ENCODE measurements around the gene PEX5.

Gene PEX5

DNA sequence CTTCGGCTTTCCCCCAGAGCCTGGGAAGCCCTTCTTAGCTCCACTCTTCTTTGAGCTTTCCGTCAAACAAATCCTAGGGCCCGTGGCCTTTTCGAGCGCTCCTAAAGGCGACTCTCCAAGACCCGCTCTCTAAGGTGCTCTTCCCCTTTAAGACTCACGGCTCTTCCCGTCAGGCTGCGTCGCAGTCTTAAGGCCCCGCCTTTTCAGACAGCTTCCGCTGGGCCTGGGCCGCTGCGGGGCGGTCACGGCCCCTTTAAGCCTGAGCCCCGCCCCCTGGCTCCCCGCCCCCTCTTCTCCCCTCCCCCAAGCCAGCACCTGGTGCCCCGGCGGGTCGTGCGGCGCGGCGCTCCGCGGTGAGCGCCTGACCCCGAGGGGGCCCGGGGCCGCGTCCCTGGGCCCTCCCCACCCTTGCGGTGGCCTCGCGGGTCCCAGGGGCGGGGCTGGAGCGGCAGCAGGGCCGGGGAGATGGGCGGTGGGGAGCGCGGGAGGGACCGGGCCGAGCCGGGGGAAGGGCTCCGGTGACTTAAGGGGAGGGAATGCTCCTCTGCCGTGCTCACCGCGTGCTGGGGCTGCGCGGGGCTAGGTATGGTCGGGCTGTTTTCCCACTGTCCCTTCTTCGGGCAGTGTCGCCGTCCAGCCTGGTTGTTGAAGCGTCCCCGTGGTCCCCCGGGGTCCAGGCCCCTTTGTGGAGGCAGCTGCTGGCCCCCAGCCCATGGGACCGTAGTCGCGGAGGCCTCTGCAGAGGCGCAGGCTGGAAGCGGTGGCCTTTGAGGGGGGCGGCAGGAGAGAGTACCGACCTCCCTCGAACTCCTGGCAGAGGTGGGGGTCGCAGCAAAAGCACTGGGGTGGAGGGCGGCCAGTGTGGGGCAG is at the start of gene PEX5:
Gene PEX5, plus strand, starts transcription at position 289 of the 870 bp plus-strand sequence. CDS start 692 bp downstream, outside the sequence.
- in situ Hi-C loops (cut with HindIII; ENCODE audit: low sequenced_read_pairs) = no loop called here

DNA sequence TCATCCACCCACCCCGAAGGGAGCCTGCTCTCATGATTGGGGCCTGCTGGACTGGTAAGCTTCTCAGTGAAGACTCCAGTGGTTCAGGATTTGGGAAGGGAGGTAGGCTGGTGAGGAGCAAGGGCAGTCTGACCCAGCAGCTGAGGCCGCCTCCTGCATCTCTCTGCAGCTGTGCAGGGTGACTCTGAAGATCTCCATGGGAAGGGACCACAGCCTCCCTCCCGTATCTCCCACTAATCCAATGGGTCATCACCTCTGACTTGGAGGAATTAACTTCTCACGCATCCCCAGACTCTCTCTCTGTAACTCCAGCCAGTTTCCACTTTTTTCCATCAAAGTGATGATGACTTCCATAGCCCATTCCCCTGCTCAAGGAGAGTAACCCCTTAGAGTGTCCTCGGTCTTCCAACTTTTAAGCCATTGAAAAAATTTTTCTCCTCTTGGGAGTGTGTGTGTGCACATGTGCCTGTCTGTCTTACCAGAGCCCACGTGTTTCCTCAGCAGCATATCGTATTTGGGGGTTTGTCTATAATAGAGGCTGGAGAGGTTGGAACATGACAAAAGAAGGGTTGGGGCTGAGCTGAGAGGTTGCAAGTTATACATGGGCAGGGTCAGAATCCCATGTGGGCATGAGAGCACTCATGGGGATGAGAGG is 48.0 kb upstream of the PEX5 start:
- in situ Hi-C loops (cut with HindIII; ENCODE audit: low sequenced_read_pairs) = no loop called here

DNA sequence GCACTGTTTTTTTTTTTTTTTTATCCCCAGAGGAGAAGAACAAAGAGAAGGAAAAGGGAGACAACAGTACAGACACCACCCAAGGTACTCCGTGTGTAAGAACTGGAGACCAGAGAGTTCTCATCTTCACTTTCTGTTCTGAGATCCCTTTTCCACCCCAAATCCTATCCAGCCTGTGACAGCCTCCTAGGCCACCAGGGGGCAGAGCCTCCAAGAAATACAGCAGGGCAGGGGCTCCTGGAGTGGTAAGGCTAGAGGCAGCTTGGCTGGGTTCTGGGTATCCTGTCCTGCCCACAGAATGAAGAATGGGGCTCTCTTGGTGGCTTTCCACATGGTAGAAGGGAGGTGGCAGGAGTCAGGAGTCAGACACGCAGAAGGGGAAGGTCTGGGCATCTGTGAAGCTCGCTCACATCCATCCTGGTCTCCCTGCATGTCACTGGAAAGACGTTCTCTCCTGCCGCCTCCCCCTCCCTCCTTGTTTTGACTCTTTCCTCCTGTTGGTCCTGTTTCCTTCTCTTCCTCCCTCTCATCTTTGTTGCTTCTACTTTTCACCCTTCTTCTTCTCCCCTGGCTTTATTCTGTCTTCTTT is 47.3 kb upstream of the PEX5 start:
- in situ Hi-C loops (cut with HindIII; ENCODE audit: low sequenced_read_pairs) = no loop called here

DNA sequence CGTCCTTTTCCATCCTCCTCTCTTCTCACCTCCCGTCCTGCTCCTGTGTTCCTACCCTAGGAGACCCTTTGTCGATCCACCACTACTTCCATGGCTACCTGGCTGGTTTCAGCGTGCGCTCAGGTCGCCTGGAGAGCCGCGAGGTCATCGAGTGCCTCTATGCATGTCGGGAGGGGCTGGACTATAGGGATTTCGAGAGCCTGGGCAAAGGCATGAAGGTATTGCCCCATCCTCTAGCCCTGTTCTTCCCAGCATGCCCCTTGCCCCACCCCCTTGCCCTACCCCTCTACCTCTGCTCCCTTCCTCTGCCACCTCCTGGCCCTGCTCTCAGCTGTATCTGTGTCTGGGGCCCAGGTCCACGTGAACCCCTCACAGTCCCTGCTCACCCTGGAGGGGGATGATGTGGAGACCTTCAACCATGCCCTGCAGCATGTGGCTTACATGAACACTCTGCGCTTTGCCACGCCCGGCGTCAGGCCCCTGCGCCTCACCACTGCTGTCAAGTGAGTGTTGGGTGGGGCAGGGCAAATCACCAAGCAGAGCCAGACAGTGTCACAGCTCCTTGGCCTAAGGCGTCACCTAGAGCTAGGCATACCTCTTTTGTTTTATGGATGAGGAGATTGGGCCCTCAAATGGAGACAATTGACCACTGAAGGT is 46.5 kb upstream of the PEX5 start:
- in situ Hi-C loops (cut with HindIII; ENCODE audit: low sequenced_read_pairs) = no loop called here

DNA sequence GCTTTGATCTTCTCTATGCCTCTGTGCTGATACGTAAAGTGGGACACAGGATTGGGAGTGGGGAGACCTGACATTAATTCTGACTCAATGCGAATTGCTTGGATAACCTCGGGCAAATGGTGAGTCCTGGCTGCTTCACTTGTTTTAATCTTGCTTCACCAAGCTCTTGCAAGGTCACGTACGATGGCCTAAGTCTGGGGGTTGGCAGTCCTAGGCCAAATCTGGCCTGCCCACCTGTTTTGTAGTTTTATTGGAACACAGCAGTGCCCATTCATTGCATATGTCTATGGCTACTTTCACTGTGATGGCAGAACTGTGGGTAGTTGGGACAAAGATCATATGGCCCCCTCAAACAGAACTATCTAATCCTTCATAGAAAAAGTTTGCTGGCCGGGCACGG is 45.9 kb upstream of the PEX5 start:
- in situ Hi-C loops (cut with HindIII; ENCODE audit: low sequenced_read_pairs) = no loop called here

DNA sequence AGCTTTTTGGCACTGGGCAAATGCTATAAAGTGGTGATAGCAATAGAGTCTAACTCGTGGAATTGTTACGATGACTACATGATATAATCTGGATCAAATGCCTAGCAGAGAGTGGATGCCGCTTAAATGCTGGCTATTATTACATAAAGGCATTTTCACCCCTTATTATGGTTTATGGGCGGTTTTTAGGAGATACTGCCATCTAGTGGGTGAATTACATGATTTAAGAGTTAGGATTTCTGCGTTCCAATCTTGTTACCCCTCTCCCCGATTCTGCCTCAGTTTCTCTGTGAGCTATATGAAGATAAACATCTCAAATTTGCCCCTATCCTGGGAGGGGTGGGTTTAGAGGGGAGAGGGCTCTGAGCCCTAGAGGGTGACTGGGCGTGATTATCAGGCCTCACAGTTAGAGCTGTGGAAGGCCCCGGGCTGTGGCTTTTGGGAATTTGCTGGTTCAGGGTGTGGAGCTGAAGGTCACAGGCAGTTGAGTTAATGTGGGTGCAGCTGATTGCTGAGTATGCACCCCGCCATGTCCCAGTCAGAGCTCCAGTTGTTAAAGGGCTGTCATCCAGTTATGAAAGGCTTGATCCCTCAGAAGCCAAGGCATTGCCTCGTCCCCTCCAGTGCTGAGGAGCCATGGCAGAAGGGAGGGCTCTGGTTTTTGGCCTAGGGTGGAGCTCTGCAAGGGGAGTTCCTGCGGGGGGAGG is 44.9 kb upstream of the PEX5 start:
- in situ Hi-C loops (cut with HindIII; ENCODE audit: low sequenced_read_pairs) = no loop called here

DNA sequence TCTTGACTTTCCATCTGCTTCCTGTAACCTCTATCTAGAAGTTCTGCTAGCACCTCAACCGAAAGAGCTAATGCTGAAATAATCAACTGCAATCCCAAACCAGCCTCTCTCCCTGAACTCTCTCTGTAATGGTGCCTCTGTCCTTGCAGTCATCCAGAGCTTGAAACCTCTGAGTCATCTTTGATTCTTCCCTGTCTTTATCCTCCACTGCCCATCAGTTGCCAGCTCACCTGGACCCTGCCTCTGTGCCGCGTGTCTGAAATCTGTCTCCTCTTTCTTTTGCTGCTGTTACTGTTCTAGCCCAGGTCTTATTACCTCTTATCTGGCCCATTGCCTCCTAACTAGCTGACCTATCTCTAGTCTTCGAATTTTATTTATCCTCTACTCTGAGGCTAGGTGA is 43.8 kb upstream of the PEX5 start:
- in situ Hi-C loops (cut with HindIII; ENCODE audit: low sequenced_read_pairs) = no loop called here

DNA sequence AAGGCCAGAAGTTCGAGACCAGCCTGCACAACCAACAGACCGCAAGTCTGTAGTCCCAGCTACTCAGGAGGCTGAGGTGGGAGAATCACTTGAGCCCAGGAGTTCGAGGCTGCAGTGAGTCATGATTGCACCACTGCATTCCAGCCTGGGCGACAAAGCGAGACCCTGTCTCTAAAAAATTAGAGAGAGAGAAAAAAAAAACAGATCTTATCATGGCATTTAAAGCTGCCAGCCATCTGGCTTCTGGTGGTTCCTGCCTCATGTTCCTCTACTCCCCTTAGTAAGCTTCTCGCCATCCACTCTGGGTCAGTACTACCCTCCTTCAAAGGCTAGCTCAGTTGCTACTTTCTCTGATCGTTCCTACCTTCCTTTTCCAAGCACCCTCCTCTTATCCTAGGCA is 43.3 kb upstream of the PEX5 start:
- in situ Hi-C loops (cut with HindIII; ENCODE audit: low sequenced_read_pairs) = no loop called here

DNA sequence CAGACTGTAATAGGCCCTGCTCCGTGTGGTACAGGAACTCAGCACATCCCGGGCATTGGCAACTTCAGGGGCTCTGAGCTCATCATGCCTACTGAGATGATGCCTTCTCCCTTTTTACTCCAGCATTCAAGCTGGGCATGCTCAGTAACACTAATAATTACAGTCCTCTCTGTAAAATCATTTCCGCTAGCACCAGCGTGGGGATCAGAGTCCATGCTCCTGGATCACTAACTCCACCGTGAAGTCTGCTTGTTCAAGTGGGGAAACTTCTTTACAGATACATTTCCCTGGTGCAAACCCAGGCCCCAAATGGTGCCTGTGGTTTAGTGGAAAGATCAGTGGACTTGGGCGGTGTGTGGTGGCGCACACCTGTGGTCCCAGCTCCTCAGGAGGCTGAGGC is 42.6 kb upstream of the PEX5 start:
- in situ Hi-C loops (cut with HindIII; ENCODE audit: low sequenced_read_pairs) = no loop called here

DNA sequence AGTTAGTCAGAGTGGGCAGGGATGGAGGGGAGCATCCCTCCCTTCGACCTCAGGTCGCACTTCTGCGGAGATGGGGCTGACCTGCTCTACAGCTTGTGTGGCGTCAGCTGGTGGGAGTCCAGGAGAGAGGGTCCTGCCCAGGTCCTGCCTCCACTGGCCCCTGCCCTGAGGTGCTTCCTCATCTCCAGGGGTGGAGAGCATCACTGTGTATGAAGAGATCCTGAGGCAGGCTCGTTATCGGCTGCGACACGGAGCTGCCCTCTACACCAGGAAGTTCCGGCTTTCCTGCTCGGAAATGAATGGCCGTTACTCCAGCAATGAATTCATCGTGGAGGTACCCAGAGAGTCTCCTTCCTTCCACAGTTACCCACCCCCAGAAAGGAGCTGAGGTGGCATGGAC is 39.1 kb upstream of the PEX5 start:
- in situ Hi-C loops (cut with HindIII; ENCODE audit: low sequenced_read_pairs) = no loop called here

DNA sequence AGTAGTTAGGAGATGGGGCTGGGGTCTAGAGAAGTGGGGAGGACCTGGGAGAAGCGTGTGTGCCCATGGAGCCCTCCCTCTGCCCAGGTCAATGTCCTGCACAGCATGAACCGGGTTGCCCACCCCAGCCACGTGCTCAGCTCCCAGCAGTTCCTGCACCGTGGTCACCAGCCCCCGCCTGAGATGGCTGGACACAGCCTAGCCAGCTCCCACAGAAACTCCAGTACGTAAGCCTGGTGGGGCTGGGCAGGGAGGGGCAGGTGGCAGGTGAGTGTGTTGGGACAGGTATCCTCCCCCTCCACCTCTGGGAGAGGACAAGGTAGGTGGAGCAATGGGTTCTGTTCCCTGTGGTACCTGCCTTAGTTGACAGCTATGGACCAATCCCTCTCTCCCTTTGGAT is 38.6 kb upstream of the PEX5 start:
- in situ Hi-C loops (cut with HindIII; ENCODE audit: low sequenced_read_pairs) = no loop called here

DNA sequence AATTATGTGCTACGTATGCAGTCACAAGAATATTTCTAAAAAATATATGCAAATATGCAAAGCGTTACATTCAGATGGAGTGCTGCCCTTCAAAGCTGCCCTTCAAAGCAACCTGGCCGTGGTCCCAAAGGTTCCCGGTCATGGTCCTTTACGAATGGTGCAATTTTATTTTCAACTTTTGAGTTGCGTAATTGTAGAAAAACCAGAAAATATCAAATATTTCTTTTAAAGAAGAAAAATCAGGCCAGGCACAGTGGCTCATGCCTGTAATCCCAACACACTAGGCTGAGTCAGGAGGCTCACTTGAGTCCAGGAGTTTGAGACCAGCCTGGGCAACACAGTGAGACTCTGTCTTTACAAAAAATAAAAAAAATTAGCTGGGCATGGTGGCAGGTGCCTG is 38.0 kb upstream of the PEX5 start:
- in situ Hi-C loops (cut with HindIII; ENCODE audit: low sequenced_read_pairs) = no loop called here

DNA sequence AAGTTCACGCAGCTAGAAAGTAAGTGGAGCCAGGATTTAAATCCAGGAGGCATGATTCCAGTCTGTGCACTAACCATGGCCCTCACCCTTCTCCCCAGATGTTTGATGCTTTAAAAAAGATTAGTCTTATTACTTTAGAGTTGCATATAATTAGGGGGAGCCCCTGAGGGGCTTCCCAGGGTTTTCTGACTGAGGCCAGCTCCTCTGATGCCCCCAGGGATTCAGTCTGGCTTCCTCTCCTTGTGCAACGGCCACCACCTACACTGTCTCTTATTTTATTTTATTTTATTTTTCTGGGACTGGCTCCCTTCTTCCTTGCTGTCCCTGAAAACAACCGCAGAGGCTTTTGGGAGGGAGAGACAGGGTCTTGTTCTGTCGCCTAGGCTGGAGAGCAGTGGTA is 36.7 kb upstream of the PEX5 start:
- in situ Hi-C loops (cut with HindIII; ENCODE audit: low sequenced_read_pairs) = no loop called here

DNA sequence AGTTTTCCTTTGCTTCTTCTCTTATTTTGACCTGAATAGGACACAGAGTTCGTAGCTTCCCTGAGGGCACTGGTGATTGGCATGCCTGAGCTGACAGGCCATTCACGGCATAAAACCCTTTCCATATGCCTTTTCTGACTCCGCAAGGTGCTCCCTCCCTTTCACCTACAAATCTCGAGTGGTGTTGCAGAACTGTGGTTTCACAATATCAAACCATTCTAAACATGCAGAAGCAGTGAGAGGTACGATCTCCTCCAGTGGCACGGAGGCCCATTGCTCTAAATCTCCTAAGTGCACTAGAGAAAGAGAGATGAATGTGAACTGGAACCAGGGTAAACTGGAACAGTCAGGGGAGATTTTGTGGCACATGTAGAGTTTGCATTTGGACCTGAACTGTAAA is 35.4 kb upstream of the PEX5 start:
- in situ Hi-C loops (cut with HindIII; ENCODE audit: low sequenced_read_pairs) = no loop called here

DNA sequence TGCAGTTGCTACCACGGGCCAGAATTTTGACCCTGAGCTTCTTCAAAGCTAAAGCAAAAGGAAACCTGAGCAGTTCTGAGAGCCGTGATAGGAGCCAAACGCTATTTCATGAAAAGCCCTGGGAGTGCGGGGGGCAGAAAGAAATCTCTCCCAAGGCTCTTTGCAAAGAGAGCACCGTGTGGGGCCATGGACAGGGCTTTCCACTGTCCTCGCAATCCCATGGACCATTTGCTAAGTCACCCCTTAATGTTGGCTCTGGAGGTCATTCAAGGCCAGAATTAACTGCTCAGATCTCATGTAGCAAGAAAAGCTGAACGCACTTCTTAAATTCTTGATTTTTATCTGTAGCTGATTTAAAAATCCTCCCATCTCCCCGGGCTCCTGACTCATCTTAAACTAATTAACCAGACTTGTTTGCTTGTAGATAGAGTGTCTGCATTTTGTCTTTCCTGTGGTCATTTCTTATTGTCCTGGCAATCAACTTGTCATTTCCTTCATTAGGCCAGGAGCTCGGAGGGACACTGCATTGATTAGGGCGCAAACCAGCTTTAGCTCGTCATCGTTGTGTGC is 34.5 kb upstream of the PEX5 start:
- in situ Hi-C loops (cut with HindIII; ENCODE audit: low sequenced_read_pairs) = no loop called here

DNA sequence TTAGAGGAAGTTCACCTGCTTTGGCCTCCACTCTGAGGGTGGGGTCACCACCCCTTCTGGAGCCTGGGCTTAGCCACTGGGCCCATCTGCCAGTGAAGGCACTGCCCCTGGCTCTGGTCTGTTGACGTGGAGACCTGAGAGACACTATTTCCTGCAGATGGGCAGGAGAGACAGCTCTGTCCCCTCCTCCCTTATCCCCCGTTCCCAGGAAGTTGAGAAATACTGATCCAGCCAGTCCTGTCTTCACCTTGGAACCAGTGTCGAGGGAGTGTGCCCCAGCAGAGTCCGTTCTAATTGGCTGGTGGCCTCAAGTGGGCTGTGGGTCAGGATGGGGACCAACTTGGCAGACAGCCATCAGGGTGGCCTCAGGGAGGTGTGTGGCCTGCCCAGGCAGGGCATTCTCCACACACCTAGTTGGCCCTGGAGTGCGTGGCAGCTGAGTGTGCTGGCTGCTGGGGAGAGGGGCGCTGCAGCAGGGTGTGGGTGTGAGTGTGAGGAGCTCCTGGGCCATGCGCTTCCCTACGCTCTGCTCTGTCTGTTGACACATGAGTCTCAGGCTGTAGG is 33.9 kb upstream of the PEX5 start:
- in situ Hi-C loops (cut with HindIII; ENCODE audit: low sequenced_read_pairs) = no loop called here

DNA sequence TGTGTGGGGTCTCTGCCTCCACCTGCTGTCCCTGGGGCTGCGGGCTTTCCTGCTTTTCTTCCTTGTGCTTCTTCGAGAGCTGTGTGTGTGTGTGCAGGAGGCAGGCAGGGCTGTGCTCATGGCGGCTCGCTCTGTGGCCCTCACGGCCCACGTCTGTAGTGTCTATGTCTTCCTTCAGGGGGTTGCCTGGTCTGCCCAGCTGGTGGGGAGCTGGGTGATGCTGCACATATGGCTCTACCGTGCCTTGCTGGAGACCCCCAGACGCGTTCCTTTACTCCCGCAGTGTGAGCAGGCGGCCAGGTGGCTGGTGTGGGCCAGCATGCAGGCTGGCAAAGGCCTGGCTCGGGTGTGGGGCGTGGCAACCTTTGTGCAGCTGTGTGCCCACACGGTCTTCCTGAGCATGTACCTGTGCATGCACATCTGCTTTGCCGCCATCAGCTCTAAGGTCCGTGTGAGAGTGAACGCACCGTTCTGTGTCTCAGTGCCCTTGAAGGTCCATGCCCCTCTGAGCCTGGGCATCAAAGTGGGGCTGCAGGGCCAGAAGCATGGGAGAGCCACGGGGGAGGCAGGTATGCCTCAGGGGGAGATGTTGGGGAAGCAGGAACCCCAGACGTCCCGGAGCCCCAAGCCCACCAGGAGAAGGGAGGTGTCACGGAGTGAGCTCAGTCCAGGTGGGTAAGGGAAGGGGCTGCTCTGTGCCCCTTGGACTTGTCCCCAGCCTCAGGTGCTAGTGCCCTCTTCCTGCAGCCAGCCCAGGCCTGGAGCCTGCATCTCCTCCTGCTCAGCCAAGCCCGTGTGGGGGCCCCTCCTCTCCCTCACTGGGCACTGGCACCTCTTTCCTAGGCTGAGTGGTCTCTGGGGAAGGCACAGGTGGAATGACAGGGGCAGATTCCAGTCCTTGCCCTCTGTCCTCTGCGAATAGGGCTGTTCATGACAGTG is 33.0 kb upstream of the PEX5 start:
- in situ Hi-C loops (cut with HindIII; ENCODE audit: low sequenced_read_pairs) = no loop called here

DNA sequence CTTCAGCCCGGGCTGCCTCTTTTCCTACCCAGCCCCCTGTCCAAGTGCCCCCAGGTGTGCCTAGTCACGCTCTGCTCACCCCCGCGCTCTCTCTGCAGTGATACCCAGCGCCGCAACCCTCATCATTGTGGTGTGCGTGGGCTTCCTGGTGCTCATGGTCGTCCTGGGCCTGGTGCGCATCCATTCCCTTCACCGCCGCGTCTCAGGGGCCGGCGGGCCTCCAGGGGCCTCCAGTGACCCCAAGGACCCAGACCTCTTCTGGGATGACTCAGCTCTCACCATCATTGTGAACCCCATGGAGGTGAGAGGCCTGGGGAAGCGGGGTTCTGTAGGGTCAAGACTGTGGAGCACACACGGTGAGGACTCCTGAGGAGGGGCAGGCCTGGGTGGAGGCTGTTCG is 32.1 kb upstream of the PEX5 start:
- in situ Hi-C loops (cut with HindIII; ENCODE audit: low sequenced_read_pairs) = no loop called here

Data from DLD1 (cell line).